ENCODE data around the gene TRAPPC3. TPM values are rescaled to one million over a fixed set of nuclear protein-coding genes. Genes with fewer than 3 reads are reported as not detected.
A peak's percentile ranks its signal among the peaks of the same experiment; 100 is the strongest.

TRAPPC3 gene
- total RNA-seq, 1 experiment from 2014 or later, result 119 TPM

- Histone ChIP-seq H3K9ac (ENCODE audit: low read length) (0 out of 2 replicates have a peak overlapping the region, but pooled peaks have one; percentile 3), H3K9me2 (replicated peaks; ENCODE audit: low read length) (no peaks in the 10 kb centered on the region), H3K79me2 (ENCODE audit: low read length) (no peaks in the 10 kb centered on the region), H4K20me1 (ENCODE audit: low read length) (no peaks in the 10 kb centered on the region), H3K27ac (ENCODE audit: low read length) (peak overlapping the region; percentile 36), H2AFZ (ENCODE audit: low read length) (peak overlapping the region; percentile 65), H3K36me3 (ENCODE audit: low read depth, low read length) (no peaks in the 10 kb centered on the region), H3K4me1 (ENCODE audit: insufficient read depth, low read length) (peaks cover 7% of the 10 kb centered on the region; the same call in 1 of the 2 replicates), H3F3A (ENCODE audit: low read length, unreplicated experiment) (no peaks in the 10 kb centered on the region), H3K27me3 (ENCODE audit: low read length) (no peaks in the 10 kb centered on the region), H3K4me3 (ENCODE audit: low read length) (no peak overlapping the region), H3K4me2 (ENCODE audit: low read length) (peak overlapping the region; percentile 31), H3K9me3 (ENCODE audit: low read length) (no peaks in the 10 kb centered on the region)
- ATAC-seq (peak; percentile 97), DNase-seq (peak; percentile 91)
- BruUV-seq (replicated peaks), result no TSS peak
- TF ChIP-seq EZH2phosphoT487 (IDR thresholded peaks at IDR 0.05; ENCODE audit: borderline replicate concordance, low read length) (no peak), EZH2 (IDR thresholded peaks at IDR 0.05; ENCODE audit: low read length, unreplicated experiment) (no peak), CTCF (conservative IDR thresholded peaks at IDR 0.05; ENCODE audit: low read depth, low read length) (peak; percentile 94)
- CTCF ChIA-PET, result interaction anchor here (0.6 to 2.0 kb wide), 6 partner anchors 28 to 103 kb away, joined by 3 to 31 read pairs (median 4); partner anchors contain the start of gene TRAPPC3
- POLR2A ChIA-PET (ENCODE audit: unreplicated experiment), result interaction anchor here (0.6 to 0.7 kb wide), 3 partner anchors 38 to 257 kb away, joined by 3 to 4 read pairs (median 3); partner anchors contain the start of gene TRAPPC3
- intact Hi-C loops (cut with micrococcal nuclease), result loop anchor here (1.0 kb wide), 4 partner anchors 29 to 97 kb away; partner anchors contain the start of gene TRAPPC3
Observed at GRCh38 chr1:36187800-36188593, 38.7 kb upstream of the TRAPPC3 start.

- peaks cover 7% of the 10 kb centered on the region; the same call in 1 of the 2 replicates for H3K4me1 ChIP-seq (ENCODE audit: insufficient read depth, low read length)
- intact Hi-C loops (cut with micrococcal nuclease), result no loop called here
- no peak overlapping the region for H2AFZ ChIP-seq (ENCODE audit: low read length)
- ChIA-PET CTCF (interaction anchor here (0.7 kb wide), 1 partner anchor 34 kb away, joined by 6 read pairs; the partner anchor contains the start of gene TRAPPC3), POLR2A (ENCODE audit: unreplicated experiment) (no interaction called here)
- TF ChIP-seq CTCF (conservative IDR thresholded peaks at IDR 0.05; ENCODE audit: low read depth, low read length) (no peak), EZH2 (IDR thresholded peaks at IDR 0.05; ENCODE audit: low read length, unreplicated experiment) (no peak), EZH2phosphoT487 (IDR thresholded peaks at IDR 0.05; ENCODE audit: borderline replicate concordance, low read length) (no peak)
- H3K36me3 ChIP-seq (ENCODE audit: low read depth, low read length), result peaks cover 18% of the 10 kb centered on the region
- no peak for ATAC-seq
- DNase-seq, result no peak
- H3K9me3 ChIP-seq (ENCODE audit: low read length), result no peaks in the 10 kb centered on the region
- H3K4me3 ChIP-seq (ENCODE audit: low read length), result no peak overlapping the region
- no peaks in the 10 kb centered on the region for H3K27me3 ChIP-seq (ENCODE audit: low read length)
- no peaks in the 10 kb centered on the region for H4K20me1 ChIP-seq (ENCODE audit: low read length)
- no peaks in the 10 kb centered on the region for H3K79me2 ChIP-seq (ENCODE audit: low read length)
- BruUV-seq (replicated peaks), result no TSS peak
- no peak overlapping the region for H3K27ac ChIP-seq (ENCODE audit: low read length)
- H3K4me2 ChIP-seq (ENCODE audit: low read length), result no peak overlapping the region
- no peaks in the 10 kb centered on the region for H3K9me2 ChIP-seq (replicated peaks; ENCODE audit: low read length)
- H3K9ac ChIP-seq (ENCODE audit: low read length), result no peak overlapping the region
- no peaks in the 10 kb centered on the region for H3F3A ChIP-seq (ENCODE audit: low read length, unreplicated experiment)
Observed at GRCh38 chr1:36183309-36183856, 34.1 kb upstream of the TRAPPC3 start.
